Mucosa of gallbladder (tissue), 1 donor: ENCODE data around the gene FYB1. TPM values are rescaled to one million over a fixed set of nuclear protein-coding genes. Genes with fewer than 3 reads are reported as not detected.

ENCODE experiments used
- DNase-seq: peaks from one replicate; pipeline ENCODE4 v3.0.0-alpha.2; 2020; ENCODE audit warnings: low spot score
- total RNA-seq: library from RNA; stranded (reverse); gene quantifications from one replicate; pipeline ENCODE4 v1.2.1, GENCODE V29; 2021
- donor health status: DM: no; HTN: no; CAD: no.

The FYB1 gene
- total RNA-seq, 1 donor from 2014 or later, result 24.7 TPM

DNA sequence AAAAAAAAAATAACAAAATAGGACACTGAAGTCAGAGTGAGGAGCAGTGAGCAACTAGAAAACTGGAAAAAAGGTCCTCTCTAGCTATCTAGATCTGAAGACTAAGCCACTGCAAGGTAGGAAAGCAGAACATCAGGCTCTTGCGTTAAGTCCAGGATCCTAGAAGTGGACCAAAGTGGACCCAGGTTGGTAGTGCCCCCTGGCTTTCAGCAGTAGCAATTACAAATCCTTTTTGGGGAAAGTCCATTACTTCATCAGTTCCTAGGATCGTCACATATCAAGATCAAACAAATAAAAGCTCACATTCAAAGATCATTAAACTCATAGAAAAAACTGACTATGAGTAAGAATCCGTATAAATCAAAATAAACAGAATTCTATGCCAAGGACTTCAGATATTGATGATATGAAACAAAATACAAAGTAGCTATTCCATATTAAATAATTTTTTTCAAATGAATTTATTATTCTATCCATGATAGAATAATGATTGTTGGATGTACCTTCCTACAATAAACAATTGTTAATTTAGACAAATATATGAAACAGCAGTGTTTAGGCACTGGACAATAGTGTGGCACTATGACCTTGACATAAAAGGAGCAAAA is 138.7 kb downstream of the FYB1 start:
- DNase-seq, result peak; percentile 44

DNA sequence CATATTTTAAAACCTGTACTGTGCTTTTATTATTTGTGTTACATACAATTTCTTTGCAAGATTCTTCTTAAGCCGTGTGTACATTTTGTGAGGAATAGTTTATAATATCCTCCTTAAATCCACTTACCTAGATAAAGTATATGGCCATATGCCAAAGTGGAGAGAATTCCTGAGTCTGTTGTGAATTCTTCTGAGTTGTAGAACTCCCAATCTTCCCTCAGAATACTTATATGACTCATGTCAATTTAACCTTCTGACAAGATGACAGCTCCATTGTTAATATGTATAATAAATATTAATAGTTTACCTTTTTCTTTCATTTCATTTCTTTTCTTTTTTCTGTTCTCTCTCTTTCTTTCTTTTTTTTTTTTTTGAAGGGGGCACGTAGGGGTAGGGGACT is 139.2 kb downstream of the FYB1 start:
- no peak for DNase-seq

DNA sequence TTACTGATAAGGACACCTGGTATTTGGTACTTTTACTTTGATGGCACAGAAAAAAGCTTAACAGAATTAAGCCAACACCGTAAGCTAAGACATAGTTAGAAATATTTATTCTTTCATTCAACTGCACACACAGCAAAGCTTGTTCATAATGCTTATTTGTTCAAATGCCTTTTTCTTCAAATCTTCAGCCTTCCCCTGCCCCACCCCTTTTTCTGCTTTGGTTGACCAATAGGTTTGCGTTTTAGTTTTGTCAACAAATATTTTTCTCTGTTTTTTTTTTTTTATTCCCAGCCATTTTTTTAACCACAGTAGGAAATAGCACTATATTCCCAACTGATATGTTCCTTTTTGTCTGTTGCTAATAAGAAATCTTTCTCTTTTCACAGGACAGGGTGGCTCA is 140.2 kb downstream of the FYB1 start:
- DNase-seq, result no peak

DNA sequence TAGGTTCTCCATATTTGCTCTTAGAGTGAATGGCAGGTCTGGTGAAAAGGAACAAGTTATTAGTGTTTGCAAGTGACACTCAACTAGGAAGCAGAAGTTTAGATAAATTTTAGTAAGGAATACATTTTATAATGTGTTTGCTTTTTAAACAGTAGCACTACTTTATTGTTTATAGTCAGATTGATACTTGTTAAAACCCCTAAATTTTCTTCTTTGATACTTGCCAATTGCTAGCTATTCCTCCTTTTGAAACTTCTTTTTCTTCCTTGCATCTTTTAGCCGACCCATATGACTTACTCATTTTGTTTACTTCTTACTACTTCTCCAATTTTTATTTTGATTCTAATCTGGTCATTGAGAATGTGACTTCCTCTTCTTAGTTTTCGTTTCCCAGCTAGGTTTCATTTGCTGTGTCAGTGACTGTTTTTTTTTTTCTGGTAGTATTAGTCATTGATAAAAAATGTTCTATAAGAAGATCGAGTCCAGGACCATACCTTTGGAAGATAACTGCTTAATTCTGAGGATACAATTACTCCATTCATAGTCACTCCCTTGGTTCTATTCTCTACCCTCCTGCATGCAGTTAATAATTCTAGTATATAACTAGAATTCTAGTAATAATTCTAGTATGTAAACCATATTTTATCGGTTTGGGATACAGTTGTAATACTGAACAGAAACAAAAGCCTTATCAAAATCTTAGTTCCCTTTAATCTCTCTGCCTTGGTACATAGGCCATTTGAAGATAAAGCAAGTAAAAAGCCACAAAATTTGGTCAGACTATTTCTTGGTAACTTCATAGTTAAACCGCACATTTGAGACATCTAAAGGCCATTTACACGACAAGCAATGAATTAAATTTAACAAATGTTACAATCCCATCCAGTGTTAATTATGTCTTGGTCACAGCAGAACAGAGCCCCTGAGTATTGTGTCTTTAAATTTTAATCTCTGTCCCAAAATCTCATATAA is 142.3 kb downstream of the FYB1 start:
- DNase-seq, result no peak

DNA sequence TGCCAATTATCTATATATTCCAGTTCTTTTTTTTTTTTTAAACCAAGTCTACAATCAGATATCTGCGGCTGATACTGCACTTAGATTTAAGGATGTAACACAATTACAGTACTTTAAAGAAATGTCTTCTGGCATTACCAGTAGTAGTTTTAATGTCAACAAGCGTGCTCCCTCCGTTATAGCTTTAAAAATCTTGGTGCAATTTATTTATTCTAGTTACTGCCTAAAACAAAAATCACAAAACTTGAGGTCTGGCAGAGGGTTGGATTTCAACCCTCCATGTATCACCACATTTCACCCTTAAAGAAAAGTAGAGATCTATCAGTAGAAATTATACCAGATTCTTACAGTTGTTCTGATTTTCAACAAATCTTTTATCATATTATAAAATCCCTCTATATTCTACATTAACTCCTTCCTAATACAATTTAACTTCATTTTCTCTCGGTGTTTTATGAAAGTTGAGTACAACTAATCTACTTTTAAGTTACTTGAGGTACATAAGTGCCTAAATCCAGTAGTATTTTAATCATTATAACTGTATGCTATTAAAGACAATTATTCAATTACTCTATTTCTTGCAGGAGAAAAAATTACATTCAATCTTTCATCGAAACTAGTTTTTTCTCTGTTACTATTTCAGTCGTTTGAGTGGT is 143.1 kb downstream of the FYB1 start:
- DNase-seq, result no peak

DNA sequence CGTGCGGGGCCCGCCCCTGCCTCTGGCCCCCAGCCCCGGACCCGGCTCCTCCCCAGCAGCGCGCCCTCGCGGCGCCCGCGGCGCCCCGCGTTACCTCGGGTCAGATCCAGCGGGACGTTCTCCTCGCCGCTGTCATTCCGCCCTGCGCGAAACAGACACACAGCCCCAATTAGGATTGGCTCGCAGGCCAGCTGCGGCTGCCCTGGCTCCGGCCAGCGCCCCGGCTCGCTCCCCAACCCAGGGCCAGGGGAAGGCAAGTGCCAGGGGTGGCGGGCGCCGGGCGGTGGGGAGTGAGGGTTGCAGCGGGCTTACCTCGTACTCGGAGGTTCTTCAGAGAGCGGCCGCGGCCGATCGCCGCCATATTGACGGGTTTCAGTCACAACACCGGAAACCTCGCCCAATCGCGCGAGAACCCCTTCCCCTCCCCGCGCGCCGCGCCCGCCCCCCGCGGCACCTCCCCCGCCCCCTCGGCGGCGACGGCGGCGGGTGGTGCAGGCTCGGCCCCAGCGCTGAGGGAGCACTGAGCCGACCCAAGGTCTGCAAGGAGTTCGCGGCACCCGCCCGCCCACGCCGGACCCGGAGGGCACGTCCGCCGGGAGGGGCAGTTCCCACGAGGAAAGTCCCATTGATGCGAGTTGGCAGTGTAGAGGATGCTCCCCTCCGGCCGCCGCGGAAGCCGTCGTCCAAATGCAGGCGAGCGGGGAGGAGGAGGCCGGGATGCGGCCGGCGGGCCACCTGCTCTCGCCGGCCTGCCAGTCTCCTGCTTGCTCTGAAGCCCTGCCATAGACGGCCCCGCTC is 145.1 kb downstream of the FYB1 start, which contains the start of gene RICTOR:
RICTOR (minus strand) TSS at position 383 of the 798 bp plus-strand sequence; CDS start at position 361, 22 bp downstream.
- peak; percentile 93 for DNase-seq

DNA sequence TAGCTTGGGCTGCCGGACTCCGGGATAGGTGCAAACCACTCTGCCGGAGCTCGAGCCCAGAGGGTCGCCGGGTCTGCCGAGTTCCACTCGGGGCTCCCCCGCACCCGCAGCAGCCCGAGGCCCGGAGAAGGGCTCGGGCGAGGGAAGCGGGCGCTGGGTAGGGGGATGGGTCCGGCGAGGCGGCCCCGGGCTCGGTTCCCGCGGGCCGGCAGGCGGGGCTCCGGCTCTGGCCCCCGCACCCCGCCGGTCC is 145.7 kb downstream of the FYB1 start:
- DNase-seq, result no peak

DNA sequence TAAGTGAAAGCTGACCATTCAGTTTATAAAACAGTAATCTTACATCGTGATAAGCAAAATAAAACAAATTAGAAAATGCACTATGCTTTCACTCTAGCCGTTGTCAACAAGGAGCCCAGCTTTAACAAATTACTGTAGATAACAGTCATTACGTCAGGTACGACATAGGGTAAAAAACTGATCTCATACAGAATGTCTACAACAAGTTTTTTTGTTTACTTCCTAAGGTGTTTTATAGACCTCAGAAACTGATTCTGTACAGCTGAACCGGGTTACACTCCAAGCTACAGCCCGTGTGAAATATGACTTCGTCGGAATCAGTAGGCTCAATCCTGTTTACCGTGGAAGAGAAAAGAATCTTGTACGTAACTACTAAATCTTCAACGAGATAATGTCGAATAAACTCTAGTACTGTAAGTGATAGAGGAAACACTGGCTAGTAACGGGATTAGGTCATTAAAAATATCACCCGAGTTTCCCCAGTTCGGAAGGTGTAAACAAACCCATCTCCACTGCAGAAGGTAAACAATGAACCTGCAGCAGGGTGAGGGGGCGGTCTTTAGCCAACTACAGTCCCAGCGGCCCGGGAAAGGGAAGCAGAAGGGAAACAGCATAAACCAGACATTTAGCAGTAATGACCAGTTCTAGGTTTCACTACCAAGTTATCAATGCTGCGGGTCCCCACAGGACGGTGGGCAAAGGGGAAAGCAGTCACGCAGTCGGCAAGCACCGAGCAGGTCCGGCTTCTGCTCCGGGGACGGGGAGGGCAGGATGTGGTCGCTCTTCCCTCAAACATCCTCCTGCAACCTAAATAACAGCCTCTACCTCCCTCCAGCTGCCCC is 146.2 kb downstream of the FYB1 start:
- DNase-seq, result peak; percentile 42

DNA sequence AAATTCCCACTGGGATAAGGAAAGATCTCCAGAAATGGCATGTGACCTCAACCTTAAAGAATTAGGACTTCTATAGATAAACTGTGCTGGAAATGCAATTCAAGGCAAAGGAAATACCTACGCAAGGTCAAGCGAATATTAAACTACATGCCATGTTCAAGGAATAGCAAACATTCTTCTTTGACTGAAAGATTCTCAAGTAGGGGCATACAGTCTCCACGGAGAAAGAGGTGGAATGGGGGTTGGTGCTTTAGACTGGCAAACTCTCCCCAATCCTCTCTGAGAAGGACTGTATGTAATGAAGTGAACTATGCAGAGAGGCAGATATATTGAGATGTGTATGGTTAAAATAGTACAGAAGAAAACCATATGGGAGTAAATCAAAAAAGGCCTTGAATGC is 151.3 kb downstream of the FYB1 start:
- no peak for DNase-seq

DNA sequence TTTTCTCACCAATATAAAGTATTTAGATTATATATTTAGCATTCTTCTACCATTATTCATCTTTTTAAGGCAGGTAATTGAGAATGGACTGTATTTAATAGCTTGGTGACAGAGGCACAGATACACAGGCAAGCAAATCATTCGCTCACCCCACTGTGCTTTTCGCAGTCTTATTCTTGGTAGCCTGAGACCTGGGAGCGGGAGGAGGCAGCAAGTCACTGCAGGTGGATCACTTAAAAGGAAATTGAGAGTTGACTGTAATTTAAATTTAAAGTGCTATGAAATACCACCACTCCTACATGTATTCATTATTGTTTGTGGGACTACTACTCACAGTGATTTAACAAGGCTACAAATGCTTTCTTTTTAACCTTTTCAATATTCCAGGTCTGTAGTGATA is 154.9 kb downstream of the FYB1 start:
- no peak for DNase-seq

DNA sequence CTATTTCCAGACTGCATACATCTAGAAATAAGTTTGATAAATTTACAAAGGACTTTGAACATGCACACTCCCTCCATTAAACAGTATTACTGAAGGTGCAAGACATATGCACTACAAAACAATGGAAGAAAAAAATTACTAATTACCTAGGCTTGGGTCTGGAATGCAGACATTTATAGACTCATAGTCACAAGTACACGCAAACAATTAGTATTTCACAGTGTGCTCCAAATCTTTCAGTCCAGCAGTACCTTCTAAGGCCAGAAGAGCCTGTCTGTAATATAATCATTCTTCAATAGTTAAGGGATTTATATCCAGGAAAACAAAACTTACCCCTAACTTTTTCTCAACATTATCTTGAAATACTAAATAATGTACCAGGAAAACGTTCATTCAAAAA is 156.3 kb downstream of the FYB1 start:
- no peak for DNase-seq

DNA sequence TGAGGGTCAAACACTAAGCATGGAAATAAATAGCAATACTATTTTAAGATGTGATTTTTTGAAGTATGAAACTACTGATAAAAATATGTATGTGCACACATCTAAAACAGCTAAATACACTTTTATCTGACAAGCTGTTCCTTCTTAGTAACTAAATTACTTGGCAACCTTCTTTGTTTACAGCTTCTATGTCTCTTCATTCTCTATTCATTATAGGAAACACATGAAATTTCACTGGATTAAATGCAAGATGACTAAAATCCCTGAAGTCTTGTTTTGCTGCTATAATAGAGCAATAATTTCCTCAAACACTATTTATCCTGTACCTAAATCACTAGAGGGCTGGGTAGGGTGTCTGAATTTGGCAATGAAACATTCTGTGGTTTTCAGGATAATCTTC is 156.8 kb downstream of the FYB1 start:
- no peak for DNase-seq

DNA sequence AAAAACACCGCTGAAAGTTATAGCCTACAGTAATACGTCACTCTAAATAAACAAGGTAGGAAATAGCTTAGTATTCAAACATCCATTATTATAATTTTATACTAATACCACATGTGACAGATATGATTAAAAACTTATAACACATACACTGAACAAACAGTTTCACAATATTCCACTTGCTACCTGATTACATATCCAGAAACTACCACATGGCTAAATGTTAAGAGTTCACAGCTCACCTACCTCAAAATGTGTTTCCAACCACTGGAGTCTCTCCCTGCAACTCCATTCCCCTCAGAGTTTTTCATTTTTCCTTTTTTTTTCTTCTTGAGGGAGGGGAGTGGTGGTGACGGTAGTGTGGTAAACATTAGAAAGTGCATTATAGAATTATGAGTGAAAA is 157.3 kb downstream of the FYB1 start:
- no peak for DNase-seq

DNA sequence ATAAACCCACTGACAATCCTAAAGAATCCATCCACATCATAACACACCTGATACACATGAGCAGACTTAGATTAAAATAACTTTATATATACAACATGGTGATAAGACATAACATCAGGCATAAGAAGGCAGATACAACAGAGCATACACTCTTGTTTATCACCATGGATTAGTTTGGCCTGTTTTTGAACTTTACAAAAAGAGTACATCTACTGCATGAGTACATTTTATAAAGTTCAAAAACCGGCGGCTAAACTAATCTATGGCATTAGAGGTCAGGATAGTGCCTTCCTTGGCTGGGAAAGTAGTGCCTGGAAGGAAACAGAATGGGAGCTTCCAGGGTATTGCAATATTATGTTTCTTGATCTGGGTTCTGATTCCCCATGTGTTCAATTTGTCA is 160.3 kb downstream of the FYB1 start:
- no peak for DNase-seq

DNA sequence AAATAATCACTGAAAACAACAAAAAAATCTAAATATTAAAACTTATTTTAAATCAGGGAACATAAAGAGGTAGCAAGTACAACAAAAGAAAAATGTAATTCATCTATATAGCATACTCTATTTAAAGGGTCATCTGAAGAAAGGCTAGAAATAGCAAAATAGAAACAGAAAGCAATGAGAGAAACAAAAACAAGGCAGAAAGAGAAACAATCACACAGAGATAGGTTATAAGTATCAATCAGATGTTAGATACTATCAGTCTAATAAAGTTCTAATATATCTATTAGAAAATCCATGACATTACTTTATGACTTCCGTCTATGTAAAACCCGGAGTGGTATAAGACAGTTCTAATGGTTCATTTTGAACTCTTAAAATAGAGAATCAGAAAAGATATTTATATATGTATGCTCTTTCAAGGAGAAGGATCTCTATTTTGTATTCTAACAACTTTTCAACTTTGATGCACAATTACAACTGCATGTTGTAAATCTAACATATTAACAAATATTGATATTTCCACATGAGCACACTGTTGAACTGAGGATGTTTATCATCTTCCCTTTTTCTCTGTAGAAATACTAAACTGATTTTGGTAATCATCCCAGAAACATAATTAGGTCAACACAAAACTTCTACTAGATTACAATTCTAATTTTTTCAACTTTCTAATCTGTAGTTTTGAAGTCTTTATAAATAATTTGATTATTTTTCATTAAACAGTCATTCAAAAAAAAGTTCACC is 161.0 kb downstream of the FYB1 start:
- no peak for DNase-seq

DNA sequence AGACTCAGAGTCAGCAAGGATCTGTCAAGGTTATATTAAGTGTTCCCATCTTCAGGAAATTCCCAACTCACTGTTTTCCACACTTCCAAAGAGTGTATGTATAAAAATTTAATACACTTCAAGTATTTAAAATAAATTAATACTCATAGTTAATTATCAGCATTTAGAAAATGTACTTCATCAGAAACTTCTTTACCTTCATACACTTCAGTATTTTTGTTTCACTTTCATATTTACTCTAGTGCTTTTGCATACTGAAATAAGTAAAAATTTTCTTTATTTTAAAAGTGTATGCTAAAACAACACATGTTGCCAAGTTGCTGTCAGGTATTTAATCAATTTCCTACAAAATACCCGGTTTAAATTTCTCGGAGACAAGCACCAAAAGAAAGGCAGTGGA is 161.6 kb downstream of the FYB1 start:
- DNase-seq, result no peak

DNA sequence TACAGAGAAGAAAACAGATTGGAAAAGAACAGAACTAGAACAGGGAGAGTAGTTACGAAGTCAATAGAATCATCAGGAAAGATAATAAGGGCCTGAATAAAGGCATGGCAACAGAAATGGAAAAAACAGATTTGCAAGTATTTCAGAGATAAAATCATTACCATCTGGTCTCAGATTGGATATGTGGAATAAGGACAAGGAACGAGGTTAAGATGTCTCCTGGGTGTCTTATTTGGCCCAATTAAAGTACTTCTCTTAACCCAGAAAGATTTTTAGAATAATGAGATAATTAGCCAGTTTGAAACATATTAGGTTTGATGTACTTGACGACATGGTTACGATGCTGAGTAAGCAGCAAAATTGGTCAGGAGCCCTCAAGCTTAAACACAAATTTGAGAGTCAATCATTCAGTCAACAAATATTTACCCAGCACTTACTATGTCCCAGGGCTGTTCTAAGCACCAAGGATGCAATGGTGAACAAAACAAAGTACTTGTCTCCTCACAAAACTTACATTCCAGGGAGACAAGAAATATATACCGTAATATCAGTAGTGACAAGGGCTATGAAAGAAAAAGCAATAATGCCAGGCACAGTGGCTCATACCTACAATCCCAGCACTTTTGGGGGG is 163.5 kb downstream of the FYB1 start:
- no peak for DNase-seq
